ENCODE measurements around the gene C2orf72.

GRCh38 chr2:231063347-231063746, 26.0 kb downstream of the C2orf72 start:
- TF ChIP-seq CTCF (conservative IDR thresholded peaks at IDR 0.05; ENCODE audit: low read depth, low read length): no peak
- no peak for TF ChIP-seq ELK1 (IDR thresholded peaks at IDR 0.05; ENCODE audit: borderline replicate concordance, low read depth, low read length)

Measured in IMR-90 (cell line).